ENCODE data around the gene TMTC2.
A peak's percentile ranks its signal among the peaks of the same experiment; 100 is the strongest.

The TMTC2 gene

DNA sequence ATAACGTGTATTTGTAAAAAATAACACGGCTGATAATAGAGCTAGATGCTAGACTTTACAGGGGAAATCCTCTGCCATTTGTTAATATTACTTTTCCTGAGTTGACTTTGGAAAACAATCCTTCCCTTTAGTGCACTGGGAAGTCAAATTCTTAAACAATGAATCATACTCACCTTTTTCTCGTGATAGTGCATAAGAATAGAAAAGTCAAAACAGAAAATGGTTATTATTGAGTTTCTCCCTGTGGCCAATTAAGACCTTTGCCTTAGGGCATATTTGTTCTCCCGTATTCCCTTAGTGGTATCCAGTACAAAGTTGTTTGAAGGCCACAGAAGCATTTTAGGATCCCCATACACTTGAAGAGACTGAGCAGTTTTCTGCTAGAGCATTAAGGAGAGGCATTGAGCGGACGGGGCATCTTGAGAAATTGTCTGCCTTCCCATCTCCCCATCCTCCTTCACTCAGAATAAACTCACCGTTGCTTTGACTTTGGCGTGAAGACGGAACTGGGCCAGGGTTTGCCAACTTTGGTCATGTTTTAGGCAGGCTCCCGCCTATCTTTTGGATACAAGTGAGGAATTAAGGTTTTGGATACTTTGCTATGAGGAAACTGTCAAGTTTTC is 171.3 kb downstream of the TMTC2 start:
- Histone ChIP-seq H3K27me3 (ENCODE audit: control insufficient read depth, insufficient read depth, low read length) (no peaks in the 10 kb centered on the region), H3K9ac (ENCODE audit: low read depth, low read length) (no peak overlapping the region), H3K4me1 (ENCODE audit: control insufficient read depth, insufficient read depth, low read length) (peaks cover 15% of the 10 kb centered on the region), H3K9me3 (ENCODE audit: control insufficient read depth, insufficient read depth, low read length) (no peaks in the 10 kb centered on the region), H3K4me3 (ENCODE audit: low read depth, low read length) (peak overlapping the region; percentile 28), H3K36me3 (ENCODE audit: control insufficient read depth, insufficient read depth, low read length) (no peaks in the 10 kb centered on the region)

DNA sequence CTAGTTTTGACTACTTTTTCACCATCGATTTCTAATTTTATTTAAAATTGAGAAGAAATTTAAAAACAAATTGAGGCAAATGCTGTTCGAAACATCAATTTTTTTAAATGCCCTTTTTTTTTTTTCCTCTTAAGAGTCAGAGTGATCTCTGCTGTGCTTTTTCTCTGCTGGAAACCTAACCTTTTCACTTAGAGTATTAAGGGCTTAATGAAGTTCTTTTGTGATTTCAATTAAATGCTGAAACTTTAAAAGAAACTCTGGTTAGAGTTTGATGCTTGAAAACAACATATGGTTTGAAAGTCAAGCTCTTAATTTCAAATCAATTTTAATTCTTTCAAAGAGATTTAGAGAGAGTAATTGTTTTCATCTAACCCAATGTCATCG is 171.8 kb downstream of the TMTC2 start:
- Histone ChIP-seq H3K4me3 (ENCODE audit: low read depth, low read length) (peak overlapping the region; percentile 28), H3K4me1 (ENCODE audit: control insufficient read depth, insufficient read depth, low read length) (peaks cover 15% of the 10 kb centered on the region), H3K9me3 (ENCODE audit: control insufficient read depth, insufficient read depth, low read length) (no peaks in the 10 kb centered on the region), H3K9ac (ENCODE audit: low read depth, low read length) (no peak overlapping the region), H3K27me3 (ENCODE audit: control insufficient read depth, insufficient read depth, low read length) (no peaks in the 10 kb centered on the region), H3K36me3 (ENCODE audit: control insufficient read depth, insufficient read depth, low read length) (no peaks in the 10 kb centered on the region)

GRCh38 chr12:82862069-82862841 is 175.5 kb downstream of the TMTC2 start:
- Histone ChIP-seq H3K36me3 (ENCODE audit: control insufficient read depth, insufficient read depth, low read length) (no peaks in the 10 kb centered on the region), H3K9me3 (ENCODE audit: control insufficient read depth, insufficient read depth, low read length) (no peaks in the 10 kb centered on the region), H3K27me3 (ENCODE audit: control insufficient read depth, insufficient read depth, low read length) (no peaks in the 10 kb centered on the region), H3K4me1 (ENCODE audit: control insufficient read depth, insufficient read depth, low read length) (peaks cover 8% of the 10 kb centered on the region), H3K9ac (ENCODE audit: low read depth, low read length) (no peak overlapping the region), H3K4me3 (ENCODE audit: low read depth, low read length) (no peak overlapping the region)

GRCh38 chr12:82862876-82863649 is 176.4 kb downstream of the TMTC2 start:
- no peak overlapping the region for H3K4me3 ChIP-seq (ENCODE audit: low read depth, low read length)
- no peak overlapping the region for H3K9ac ChIP-seq (ENCODE audit: low read depth, low read length)
- no peaks in the 10 kb centered on the region for H3K9me3 ChIP-seq (ENCODE audit: control insufficient read depth, insufficient read depth, low read length)

DNA sequence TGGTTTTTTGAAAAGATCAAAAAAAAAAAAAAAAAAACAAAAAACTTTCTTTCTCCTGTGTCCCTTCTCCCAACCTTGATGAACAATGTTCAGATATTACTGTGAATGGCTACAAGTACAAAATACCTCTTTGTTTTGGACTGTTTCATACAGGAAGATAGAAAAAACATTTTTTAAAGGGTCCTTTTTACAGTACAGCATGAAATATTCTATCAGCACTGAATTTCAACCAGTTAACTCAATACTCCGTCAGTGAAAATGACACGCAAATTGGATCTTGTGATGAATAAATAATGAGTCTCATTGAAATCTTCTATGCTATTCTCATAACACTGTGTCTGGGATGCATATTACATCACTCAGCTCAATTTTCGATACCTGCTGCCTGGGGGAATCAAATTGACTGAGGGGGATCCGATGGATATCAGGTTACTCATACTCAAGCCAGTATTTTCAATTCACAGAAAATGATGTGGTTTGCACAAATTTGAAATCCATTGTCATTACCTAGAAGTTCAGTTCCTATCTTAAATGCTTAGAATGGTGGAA is 179.6 kb downstream of the TMTC2 start:
- Histone ChIP-seq H3K9me3 (ENCODE audit: control insufficient read depth, insufficient read depth, low read length) (no peaks in the 10 kb centered on the region), H3K27me3 (ENCODE audit: control insufficient read depth, insufficient read depth, low read length) (no peaks in the 10 kb centered on the region), H3K9ac (ENCODE audit: low read depth, low read length) (no peak overlapping the region), H3K36me3 (ENCODE audit: control insufficient read depth, insufficient read depth, low read length) (no peaks in the 10 kb centered on the region), H3K4me1 (ENCODE audit: control insufficient read depth, insufficient read depth, low read length) (peaks cover 16% of the 10 kb centered on the region), H3K4me3 (ENCODE audit: low read depth, low read length) (no peak overlapping the region)

More at GRCh38 chr12:82862876-82863649, 176.4 kb downstream of the TMTC2 start:
- Histone ChIP-seq H3K36me3 (ENCODE audit: control insufficient read depth, insufficient read depth, low read length) (no peaks in the 10 kb centered on the region), H3K4me1 (ENCODE audit: control insufficient read depth, insufficient read depth, low read length) (peaks cover 4% of the 10 kb centered on the region), H3K27me3 (ENCODE audit: control insufficient read depth, insufficient read depth, low read length) (no peaks in the 10 kb centered on the region)

GRCh38 chr12:82866946-82867345 is 180.2 kb downstream of the TMTC2 start:
- Histone ChIP-seq H3K4me3 (ENCODE audit: low read depth, low read length) (no peak overlapping the region), H3K9me3 (ENCODE audit: control insufficient read depth, insufficient read depth, low read length) (no peaks in the 10 kb centered on the region), H3K27me3 (ENCODE audit: control insufficient read depth, insufficient read depth, low read length) (no peaks in the 10 kb centered on the region), H3K4me1 (ENCODE audit: control insufficient read depth, insufficient read depth, low read length) (peaks cover 16% of the 10 kb centered on the region), H3K36me3 (ENCODE audit: control insufficient read depth, insufficient read depth, low read length) (no peaks in the 10 kb centered on the region), H3K9ac (ENCODE audit: low read depth, low read length) (no peak overlapping the region)

DNA sequence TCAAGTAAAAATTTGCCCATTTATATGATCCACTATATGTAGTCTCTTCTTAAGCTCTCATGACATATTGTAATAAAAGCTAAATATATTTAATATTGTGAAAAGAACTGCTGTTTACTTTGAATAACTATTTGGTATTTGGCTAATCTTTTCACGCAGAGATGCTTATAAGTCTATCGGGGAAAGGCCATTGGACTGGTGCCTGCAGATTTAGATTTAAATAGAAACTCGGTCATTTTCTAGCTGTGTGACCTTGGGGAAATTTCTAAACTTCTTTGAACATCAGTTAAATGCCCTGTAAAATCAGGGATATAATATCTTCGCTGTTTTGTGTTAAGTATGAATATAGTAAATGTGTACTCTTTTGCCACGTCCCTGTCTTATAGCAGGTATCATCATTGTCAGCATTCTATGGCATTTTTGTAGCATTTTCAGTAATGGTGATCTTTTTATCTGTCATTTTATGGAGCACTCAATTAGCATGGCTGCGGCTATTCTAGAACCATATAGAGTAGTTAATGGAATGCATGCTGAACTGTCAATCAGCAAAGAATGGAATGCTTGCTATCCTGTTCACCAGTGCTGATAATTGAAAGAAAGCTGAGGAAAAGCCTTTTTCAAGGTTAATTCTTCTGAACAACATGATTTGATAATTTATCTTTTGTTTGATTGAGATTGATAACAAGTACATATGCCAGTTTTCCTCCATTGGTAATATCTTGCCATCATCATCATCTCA is 181.2 kb downstream of the TMTC2 start:
- no peaks in the 10 kb centered on the region for H3K36me3 ChIP-seq (ENCODE audit: control insufficient read depth, insufficient read depth, low read length)
- no peak overlapping the region for H3K9ac ChIP-seq (ENCODE audit: low read depth, low read length)
- peaks cover 16% of the 10 kb centered on the region for H3K4me1 ChIP-seq (ENCODE audit: control insufficient read depth, insufficient read depth, low read length)
- H3K4me3 ChIP-seq (ENCODE audit: low read depth, low read length): no peak overlapping the region
- no peaks in the 10 kb centered on the region for H3K9me3 ChIP-seq (ENCODE audit: control insufficient read depth, insufficient read depth, low read length)
- H3K27me3 ChIP-seq (ENCODE audit: control insufficient read depth, insufficient read depth, low read length): no peaks in the 10 kb centered on the region

- H3K4me1 ChIP-seq (ENCODE audit: control insufficient read depth, insufficient read depth, low read length): peaks cover 16% of the 10 kb centered on the region
- no peak overlapping the region for H3K4me3 ChIP-seq (ENCODE audit: low read depth, low read length)
- H3K27me3 ChIP-seq (ENCODE audit: control insufficient read depth, insufficient read depth, low read length): no peaks in the 10 kb centered on the region
Observed at GRCh38 chr12:82870771-82871377, 184.2 kb downstream of the TMTC2 start.

GRCh38 chr12:82872088-82872487 is 185.4 kb downstream of the TMTC2 start:
- Histone ChIP-seq H3K9me3 (ENCODE audit: control insufficient read depth, insufficient read depth, low read length) (no peaks in the 10 kb centered on the region), H3K36me3 (ENCODE audit: control insufficient read depth, insufficient read depth, low read length) (no peaks in the 10 kb centered on the region), H3K4me1 (ENCODE audit: control insufficient read depth, insufficient read depth, low read length) (peaks cover 16% of the 10 kb centered on the region), H3K27me3 (ENCODE audit: control insufficient read depth, insufficient read depth, low read length) (no peaks in the 10 kb centered on the region), H3K9ac (ENCODE audit: low read depth, low read length) (no peak overlapping the region), H3K4me3 (ENCODE audit: low read depth, low read length) (no peak overlapping the region)

More at GRCh38 chr12:82870771-82871377, 184.2 kb downstream of the TMTC2 start:
- no peaks in the 10 kb centered on the region for H3K36me3 ChIP-seq (ENCODE audit: control insufficient read depth, insufficient read depth, low read length)
- no peaks in the 10 kb centered on the region for H3K9me3 ChIP-seq (ENCODE audit: control insufficient read depth, insufficient read depth, low read length)
- H3K9ac ChIP-seq (ENCODE audit: low read depth, low read length): no peak overlapping the region

DNA sequence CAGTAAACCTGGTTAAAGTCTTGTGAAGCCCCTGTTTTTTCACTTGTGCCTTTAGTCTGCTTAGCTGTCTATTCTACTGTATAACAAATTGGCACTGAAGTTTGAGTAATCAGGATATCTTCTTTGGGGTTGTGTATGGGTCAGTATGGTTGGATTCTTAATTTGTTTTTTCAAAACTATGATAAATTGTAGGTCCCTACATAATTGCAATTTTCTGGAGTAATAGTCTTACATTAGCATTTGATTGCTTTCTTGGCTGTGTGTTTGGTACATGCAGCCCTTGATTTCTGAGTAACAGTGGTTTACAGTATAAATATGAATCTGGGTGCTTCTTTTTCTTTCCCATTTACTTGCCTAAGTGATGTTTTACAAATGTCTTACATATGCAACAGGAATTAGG is 186.6 kb downstream of the TMTC2 start:
- Histone ChIP-seq H3K9me3 (ENCODE audit: control insufficient read depth, insufficient read depth, low read length) (no peaks in the 10 kb centered on the region), H3K9ac (ENCODE audit: low read depth, low read length) (no peak overlapping the region), H3K4me1 (ENCODE audit: control insufficient read depth, insufficient read depth, low read length) (peaks cover 15% of the 10 kb centered on the region), H3K36me3 (ENCODE audit: control insufficient read depth, insufficient read depth, low read length) (no peaks in the 10 kb centered on the region), H3K4me3 (ENCODE audit: low read depth, low read length) (no peak overlapping the region), H3K27me3 (ENCODE audit: control insufficient read depth, insufficient read depth, low read length) (no peaks in the 10 kb centered on the region)

DNA sequence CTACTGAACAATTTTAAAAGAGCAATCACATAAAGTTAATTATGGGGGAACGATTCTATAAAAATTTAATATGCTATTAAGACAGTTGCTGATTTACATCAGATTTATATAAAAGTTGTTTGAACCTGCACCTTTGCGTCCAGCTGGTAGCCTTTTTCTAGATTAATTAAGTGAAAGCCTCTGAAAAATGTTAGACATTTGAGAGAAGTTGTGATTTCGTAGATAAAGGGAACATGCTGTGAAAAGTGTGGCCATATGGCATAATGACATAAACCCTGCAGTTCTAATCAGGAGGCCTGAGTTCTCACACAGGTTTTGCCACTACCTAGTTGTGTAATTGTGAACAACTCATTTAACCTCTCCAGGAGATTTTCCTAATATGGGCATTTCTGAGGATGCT is 187.2 kb downstream of the TMTC2 start:
- H3K4me3 ChIP-seq (ENCODE audit: low read depth, low read length): no peak overlapping the region
- H3K9me3 ChIP-seq (ENCODE audit: control insufficient read depth, insufficient read depth, low read length): no peaks in the 10 kb centered on the region
- no peak overlapping the region for H3K9ac ChIP-seq (ENCODE audit: low read depth, low read length)
- peaks cover 14% of the 10 kb centered on the region for H3K4me1 ChIP-seq (ENCODE audit: control insufficient read depth, insufficient read depth, low read length)
- H3K36me3 ChIP-seq (ENCODE audit: control insufficient read depth, insufficient read depth, low read length): no peaks in the 10 kb centered on the region
- H3K27me3 ChIP-seq (ENCODE audit: control insufficient read depth, insufficient read depth, low read length): no peaks in the 10 kb centered on the region

Data from iPS-15b (cell line).